ENCODE results near the gene SBF2. TPM values are rescaled to one million over a fixed set of nuclear protein-coding genes. Genes with fewer than 3 reads are reported as not detected.
A peak's percentile ranks its signal among the peaks of the same experiment; 100 is the strongest.

SBF2 gene
- total RNA-seq, 4 donors from 2014 or later, result 44.6 to 59.4 (median 53.4) TPM

GRCh38 chr11:10114593-10115404 is 179.2 kb downstream of the SBF2 start:
- intact Hi-C loops (cut with DNase I), result no loop called here

GRCh38 chr11:10113852-10114251 is 180.2 kb downstream of the SBF2 start:
- H3K27me3 ChIP-seq, result no peaks in the 10 kb centered on the region
- no peaks in the 10 kb centered on the region for H3K36me3 ChIP-seq
- H3K4me1 ChIP-seq, result peaks cover 19 to 38% (median 35%) of the 10 kb centered on the region in 4 donors
- no peak overlapping the region for H3K4me3 ChIP-seq
- intact Hi-C loops (cut with DNase I), result no loop called here
- TF ChIP-seq POLR2AphosphoS5 (IDR thresholded peaks at IDR 0.05) (no peak), EP300 (IDR thresholded peaks at IDR 0.05) (no peak), POLR2A (IDR thresholded peaks at IDR 0.05; ENCODE audit: low read depth) (no peak), CTCF (IDR thresholded peaks at IDR 0.05) (no peak)
- H3K27ac ChIP-seq (replicated peaks in 1 of 4), result no peak overlapping the region
- no peaks in the 10 kb centered on the region for H3K9me3 ChIP-seq
- DNase-seq (ENCODE audit: extremely low spot score), result no peak

More at GRCh38 chr11:10114593-10115404, 179.2 kb downstream of the SBF2 start:
- H3K4me1 ChIP-seq, result peaks cover 18 to 38% (median 34%) of the 10 kb centered on the region in 4 donors
- H3K4me3 ChIP-seq, result no peak overlapping the region
- no peaks in the 10 kb centered on the region for H3K36me3 ChIP-seq
- no peak for TF ChIP-seq CTCF (IDR thresholded peaks at IDR 0.05)
- no peak for TF ChIP-seq EP300 (IDR thresholded peaks at IDR 0.05)
- TF ChIP-seq POLR2AphosphoS5 (IDR thresholded peaks at IDR 0.05), result no peak
- no peak for TF ChIP-seq POLR2A (IDR thresholded peaks at IDR 0.05; ENCODE audit: low read depth)
- no peak overlapping the region for H3K27ac ChIP-seq (replicated peaks in 1 of 4)
- no peaks in the 10 kb centered on the region for H3K27me3 ChIP-seq
- no peaks in the 10 kb centered on the region for H3K9me3 ChIP-seq
- no peak for DNase-seq (ENCODE audit: extremely low spot score)
- WGBS, result 77% methylated on average over 3 of the region's 3 CpGs

GRCh38 chr11:10109806-10110205 is 184.2 kb downstream of the SBF2 start:
- no peaks in the 10 kb centered on the region for H3K36me3 ChIP-seq
- TF ChIP-seq EP300 (IDR thresholded peaks at IDR 0.05) (no peak), POLR2AphosphoS5 (IDR thresholded peaks at IDR 0.05) (peak in 1 of 2 donors; percentile 30)
- H3K9me3 ChIP-seq, result no peaks in the 10 kb centered on the region
- intact Hi-C loops (cut with DNase I), result no loop called here
- H3K27ac ChIP-seq (replicated peaks in 1 of 4), result peak overlapping the region; percentile 41 to 72 (median 58)
- WGBS, result 18% methylated on average over 1 of the region's 1 CpG
- peaks cover 23 to 38% (median 34%) of the 10 kb centered on the region in 4 donors for H3K4me1 ChIP-seq
- H3K27me3 ChIP-seq, result no peaks in the 10 kb centered on the region
- no peak overlapping the region for H3K4me3 ChIP-seq
- no peak for DNase-seq (ENCODE audit: extremely low spot score)

GRCh38 chr11:10108915-10109680 is 184.9 kb downstream of the SBF2 start:
- intact Hi-C loops (cut with DNase I), result no loop called here

More at GRCh38 chr11:10108915-10109680, 184.9 kb downstream of the SBF2 start:
- no peak overlapping the region for H3K4me3 ChIP-seq
- H3K4me1 ChIP-seq, result peaks cover 23 to 41% (median 36%) of the 10 kb centered on the region in 4 donors
- 28% methylated on average over 3 of the region's 3 CpGs for WGBS
- no peak for TF ChIP-seq POLR2A (IDR thresholded peaks at IDR 0.05; ENCODE audit: low read depth)
- no peak for TF ChIP-seq EP300 (IDR thresholded peaks at IDR 0.05)
- no peak for TF ChIP-seq CTCF (IDR thresholded peaks at IDR 0.05)
- TF ChIP-seq POLR2AphosphoS5 (IDR thresholded peaks at IDR 0.05), result no peak
- H3K36me3 ChIP-seq, result no peaks in the 10 kb centered on the region
- peak overlapping the region; percentile 41 to 72 (median 58) for H3K27ac ChIP-seq (replicated peaks in 1 of 4)
- H3K27me3 ChIP-seq, result no peaks in the 10 kb centered on the region
- no peaks in the 10 kb centered on the region for H3K9me3 ChIP-seq
- DNase-seq (ENCODE audit: extremely low spot score), result no peak
